Mammary epithelial cell (primary cell): ENCODE results near the gene GPN1.
"Not testable (repeated sequence)": the region's sequence is repeated elsewhere in the genome, so short reads cannot be mapped to it uniquely, and the experiment has no call there.

Experiments used
- EZH2 ChIP-seq: IDR thresholded peaks from 2 replicates; pipeline ENCODE4 v1.6.1; 2012; ENCODE audit warnings: low read length, inconsistent platforms, borderline replicate concordance
- TF ChIP-seq, protein P1 (sequence below), 2 donors: IDR thresholded peaks in 1 of 2; conservative IDR thresholded peaks in 1 of 2; 2 replicates each; pipeline ENCODE4 v1.5.1; 2011 to 2012; ENCODE audit warnings: inconsistent platforms in 2 of 2, low read length in 2 of 2, mild to moderate bottlenecking in 2 of 2, control low read depth in 1 of 2, low read depth in 1 of 2; ENCODE audit not compliant: insufficient read depth in 1 of 2; ENCODE audit errors: extremely low read depth in 1 of 2

DNA sequence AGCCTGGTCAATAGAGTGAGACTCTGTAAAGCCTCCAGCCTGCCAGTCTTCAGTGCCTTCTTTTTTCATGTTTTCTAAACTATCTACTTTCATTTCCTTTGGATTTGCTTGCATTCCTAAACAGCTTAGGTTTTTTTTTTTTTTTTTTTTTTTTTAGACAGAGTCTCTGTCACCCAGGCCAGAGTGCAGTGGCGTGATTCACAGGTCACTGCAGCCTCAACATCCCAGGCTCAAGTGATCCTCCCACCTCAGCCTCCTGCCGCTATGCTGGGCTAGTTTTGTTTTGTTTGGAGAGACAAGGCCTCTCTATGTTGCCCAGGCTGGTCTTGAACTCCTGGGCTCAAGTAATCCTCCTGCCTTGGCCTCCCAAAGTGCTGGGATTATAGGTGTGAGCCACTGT is 1.4 kb downstream of the GPN1 start:
- TF ChIP-seq, protein P1, sequence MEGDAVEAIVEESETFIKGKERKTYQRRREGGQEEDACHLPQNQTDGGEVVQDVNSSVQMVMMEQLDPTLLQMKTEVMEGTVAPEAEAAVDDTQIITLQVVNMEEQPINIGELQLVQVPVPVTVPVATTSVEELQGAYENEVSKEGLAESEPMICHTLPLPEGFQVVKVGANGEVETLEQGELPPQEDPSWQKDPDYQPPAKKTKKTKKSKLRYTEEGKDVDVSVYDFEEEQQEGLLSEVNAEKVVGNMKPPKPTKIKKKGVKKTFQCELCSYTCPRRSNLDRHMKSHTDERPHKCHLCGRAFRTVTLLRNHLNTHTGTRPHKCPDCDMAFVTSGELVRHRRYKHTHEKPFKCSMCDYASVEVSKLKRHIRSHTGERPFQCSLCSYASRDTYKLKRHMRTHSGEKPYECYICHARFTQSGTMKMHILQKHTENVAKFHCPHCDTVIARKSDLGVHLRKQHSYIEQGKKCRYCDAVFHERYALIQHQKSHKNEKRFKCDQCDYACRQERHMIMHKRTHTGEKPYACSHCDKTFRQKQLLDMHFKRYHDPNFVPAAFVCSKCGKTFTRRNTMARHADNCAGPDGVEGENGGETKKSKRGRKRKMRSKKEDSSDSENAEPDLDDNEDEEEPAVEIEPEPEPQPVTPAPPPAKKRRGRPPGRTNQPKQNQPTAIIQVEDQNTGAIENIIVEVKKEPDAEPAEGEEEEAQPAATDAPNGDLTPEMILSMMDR (conservative IDR thresholded peaks at IDR 0.05 in 1 of 2, IDR thresholded peaks at IDR 0.05 in 1 of 2; ENCODE audit: extremely low read depth in 1 of 2, insufficient read depth in 1 of 2, low read depth in 1 of 2, low read length in 2 of 2) = not testable (repeated sequence)
- TF ChIP-seq EZH2 = not testable (repeated sequence)
